ELR (cell line): Measurements from ENCODE around the gene CTDSPL2.
"Not testable (repeated sequence)": the region's sequence is repeated elsewhere in the genome, so short reads cannot be mapped to it uniquely, and the experiment has no call there.

Experiments
- DNase-seq: peaks from one replicate; pipeline ENCODE4 v3.0.0-alpha.2; 2015; ENCODE audit warnings: low read depth

The CTDSPL2 gene

GRCh38 chr15:44541282-44541958 is 114.0 kb downstream of the CTDSPL2 start:
- DNase-seq = peak; percentile 89

- no peak for DNase-seq
Observed at GRCh38 chr15:44542596-44542995, 115.2 kb downstream of the CTDSPL2 start.

- not testable (repeated sequence) for DNase-seq
Observed at GRCh38 chr15:44544745-44545144, 117.3 kb downstream of the CTDSPL2 start.

GRCh38 chr15:44545913-44546802 is 118.7 kb downstream of the CTDSPL2 start:
- DNase-seq = peak; percentile 55

GRCh38 chr15:44549152-44549551 is 121.7 kb downstream of the CTDSPL2 start:
- not testable (repeated sequence) for DNase-seq

GRCh38 chr15:44550256-44550655 is 122.8 kb downstream of the CTDSPL2 start:
- peak; percentile 75 for DNase-seq

GRCh38 chr15:44550734-44551133 is 123.3 kb downstream of the CTDSPL2 start:
- no peak for DNase-seq

GRCh38 chr15:44554934-44555723 is 127.7 kb downstream of the CTDSPL2 start:
- no peak for DNase-seq

GRCh38 chr15:44560926-44561325 is 133.5 kb downstream of the CTDSPL2 start:
- not testable (repeated sequence) for DNase-seq

- no peak for DNase-seq
Observed at GRCh38 chr15:44565387-44566154, 138.1 kb downstream of the CTDSPL2 start.

GRCh38 chr15:44566155-44566540 is 138.7 kb downstream of the CTDSPL2 start:
- no peak for DNase-seq

- DNase-seq = no peak
Observed at GRCh38 chr15:44568338-44568737, 140.9 kb downstream of the CTDSPL2 start.

GRCh38 chr15:44569316-44569715 is 141.9 kb downstream of the CTDSPL2 start:
- DNase-seq = no peak

GRCh38 chr15:44570361-44570760 is 142.9 kb downstream of the CTDSPL2 start:
- DNase-seq = no peak

- no peak for DNase-seq
Observed at GRCh38 chr15:44573386-44573785, 146.0 kb downstream of the CTDSPL2 start.

- DNase-seq = no peak
Observed at GRCh38 chr15:44574734-44575133, 147.3 kb downstream of the CTDSPL2 start.
